ENCODE data around the gene NLGN4X. TPM values are rescaled to one million over a fixed set of nuclear protein-coding genes. Genes with fewer than 3 reads are reported as not detected.

NLGN4X gene
- polyA plus RNA-seq, 3 donors = not detected

DNA sequence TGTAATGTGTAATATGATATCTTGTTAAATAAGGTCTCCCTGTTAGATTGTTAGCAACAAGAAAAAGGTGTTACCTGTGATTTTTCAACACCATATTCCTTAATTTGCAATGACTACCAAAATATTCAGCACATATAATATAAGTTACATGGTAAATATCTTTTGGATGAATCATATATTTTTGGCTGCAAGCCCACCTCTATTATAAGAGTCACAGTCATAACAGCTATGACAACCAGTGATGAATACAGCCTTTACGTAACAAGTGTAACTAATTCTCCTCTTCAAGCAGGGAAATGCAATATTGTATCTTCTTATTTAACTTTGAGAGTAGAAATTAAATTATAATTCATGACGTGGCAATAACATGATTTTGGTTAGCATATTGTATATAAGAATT is 187.0 kb downstream of the NLGN4X start:
- no peaks in the 10 kb centered on the region for H3K27me3 Mint-ChIP-seq (ENCODE audit: low read depth in 3 of 3)
- Histone ChIP-seq H3K4me2 (replicated peaks; ENCODE audit: extremely low read depth, low read length, poor library complexity, severe bottlenecking) (no peak overlapping the region), H3K79me2 (ENCODE audit: insufficient read depth, low read length) (no peaks in the 10 kb centered on the region), H4K20me1 (ENCODE audit: insufficient read depth, low read length) (no peaks in the 10 kb centered on the region), H3K9ac (ENCODE audit: insufficient read depth, low read length, poor library complexity, severe bottlenecking) (no peak overlapping the region), H3K36me3 (replicated peaks in 1 of 2; ENCODE audit: control insufficient read depth in 1 of 2, insufficient read depth in 2 of 2, low read length in 2 of 2) (no peaks in the 10 kb centered on the region), H3K27me3 (ENCODE audit: control insufficient read depth in 2 of 2, insufficient read depth in 2 of 2, low read length in 2 of 2) (no peaks in the 10 kb centered on the region), H3K4me1 (ENCODE audit: control insufficient read depth in 1 of 2, insufficient read depth in 2 of 2, low read length in 2 of 2) (no peaks in the 10 kb centered on the region), H3K9me3 (replicated peaks in 1 of 2; ENCODE audit: control insufficient read depth in 1 of 2, insufficient read depth in 1 of 2, low read length in 2 of 2) (no peaks in the 10 kb centered on the region), H2AFZ (ENCODE audit: insufficient read depth, low read depth, low read length, poor library complexity, severe bottlenecking) (no peak overlapping the region), H3K27ac (ENCODE audit: low read depth in 1 of 2, low read length in 2 of 2) (no peak overlapping the region), H3K4me3 (replicated peaks in 1 of 3; ENCODE audit: low read depth in 2 of 3, low read length in 3 of 3) (no peak overlapping the region)
- no peak overlapping the region for H3K27ac Mint-ChIP-seq
- H3K36me3 Mint-ChIP-seq = no peaks in the 10 kb centered on the region
- no peak for DNase-seq
- H3K4me1 Mint-ChIP-seq = no peaks in the 10 kb centered on the region
- TF ChIP-seq, protein P1, sequence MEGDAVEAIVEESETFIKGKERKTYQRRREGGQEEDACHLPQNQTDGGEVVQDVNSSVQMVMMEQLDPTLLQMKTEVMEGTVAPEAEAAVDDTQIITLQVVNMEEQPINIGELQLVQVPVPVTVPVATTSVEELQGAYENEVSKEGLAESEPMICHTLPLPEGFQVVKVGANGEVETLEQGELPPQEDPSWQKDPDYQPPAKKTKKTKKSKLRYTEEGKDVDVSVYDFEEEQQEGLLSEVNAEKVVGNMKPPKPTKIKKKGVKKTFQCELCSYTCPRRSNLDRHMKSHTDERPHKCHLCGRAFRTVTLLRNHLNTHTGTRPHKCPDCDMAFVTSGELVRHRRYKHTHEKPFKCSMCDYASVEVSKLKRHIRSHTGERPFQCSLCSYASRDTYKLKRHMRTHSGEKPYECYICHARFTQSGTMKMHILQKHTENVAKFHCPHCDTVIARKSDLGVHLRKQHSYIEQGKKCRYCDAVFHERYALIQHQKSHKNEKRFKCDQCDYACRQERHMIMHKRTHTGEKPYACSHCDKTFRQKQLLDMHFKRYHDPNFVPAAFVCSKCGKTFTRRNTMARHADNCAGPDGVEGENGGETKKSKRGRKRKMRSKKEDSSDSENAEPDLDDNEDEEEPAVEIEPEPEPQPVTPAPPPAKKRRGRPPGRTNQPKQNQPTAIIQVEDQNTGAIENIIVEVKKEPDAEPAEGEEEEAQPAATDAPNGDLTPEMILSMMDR (IDR thresholded peaks at IDR 0.05) = no peak
- intact Hi-C loops (cut with micrococcal nuclease) = no loop called here
- WGBS (ENCODE audit: insufficient coverage) = no CpG with 5 or more reads among the region's 2 CpGs
- no peaks in the 10 kb centered on the region for H3K9me3 Mint-ChIP-seq
- H3K4me3 Mint-ChIP-seq = no peak overlapping the region

- no peaks in the 10 kb centered on the region for H4K20me1 ChIP-seq (ENCODE audit: insufficient read depth, low read length)
- Mint-ChIP-seq H3K36me3 (no peaks in the 10 kb centered on the region), H3K27ac (no peak overlapping the region), H3K9me3 (peaks cover 0 to 2% (median 0%) of the 10 kb centered on the region in 7 donors), H3K4me1 (no peaks in the 10 kb centered on the region), H3K27me3 (ENCODE audit: low read depth in 3 of 3) (peaks cover 0 to 1% (median 0%) of the 10 kb centered on the region in 3 donors), H3K4me3 (no peak overlapping the region)
- H3K27me3 ChIP-seq (ENCODE audit: control insufficient read depth in 2 of 2, insufficient read depth in 2 of 2, low read length in 2 of 2) = no peaks in the 10 kb centered on the region
- DNase-seq = no peak
- no peaks in the 10 kb centered on the region for H3K79me2 ChIP-seq (ENCODE audit: insufficient read depth, low read length)
- no peak overlapping the region for H3K4me3 ChIP-seq (replicated peaks in 1 of 3; ENCODE audit: low read depth in 2 of 3, low read length in 3 of 3)
- TF ChIP-seq, protein P1 (IDR thresholded peaks at IDR 0.05) = no peak
- no peak overlapping the region for H3K4me2 ChIP-seq (replicated peaks; ENCODE audit: extremely low read depth, low read length, poor library complexity, severe bottlenecking)
- WGBS (ENCODE audit: insufficient coverage) = 80% methylated on average over 1 of the region's 11 CpGs
- no peaks in the 10 kb centered on the region for H3K4me1 ChIP-seq (ENCODE audit: control insufficient read depth in 1 of 2, insufficient read depth in 2 of 2, low read length in 2 of 2)
- H3K9me3 ChIP-seq (replicated peaks in 1 of 2; ENCODE audit: control insufficient read depth in 1 of 2, insufficient read depth in 1 of 2, low read length in 2 of 2) = no peaks in the 10 kb centered on the region
- H2AFZ ChIP-seq (ENCODE audit: insufficient read depth, low read depth, low read length, poor library complexity, severe bottlenecking) = no peak overlapping the region
- no peak overlapping the region for H3K9ac ChIP-seq (ENCODE audit: insufficient read depth, low read length, poor library complexity, severe bottlenecking)
- H3K27ac ChIP-seq (ENCODE audit: low read depth in 1 of 2, low read length in 2 of 2) = no peak overlapping the region
- intact Hi-C loops (cut with micrococcal nuclease) = no loop called here
- H3K36me3 ChIP-seq (replicated peaks in 1 of 2; ENCODE audit: control insufficient read depth in 1 of 2, insufficient read depth in 2 of 2, low read length in 2 of 2) = no peaks in the 10 kb centered on the region
These were observed 199.7 kb downstream of the NLGN4X start for GRCh38 chrX:6029014-6029413.

Data from CD14-positive monocyte (primary cell).